GM06990 (cell line): ENCODE results near the gene SNX5.
"Not testable (repeated sequence)": the region's sequence is repeated elsewhere in the genome, so short reads cannot be mapped to it uniquely, and the experiment has no call there.

Source experiments
- DNase-seq: peaks from one replicate; pipeline ENCODE4 v3.0.0-alpha.2; 2011; ENCODE audit not compliant: insufficient read length; ENCODE audit errors: extremely low read depth
- H3K27me3 ChIP-seq: replicated peaks from 2 replicates; pipeline ENCODE4 v1.6.0; 2011; ENCODE audit warnings: low read length; ENCODE audit not compliant: control insufficient read depth, insufficient read depth
- H3K36me3 ChIP-seq: 2 replicates; pipeline ENCODE4 v1.5.1; 2011; ENCODE audit warnings: low read length; ENCODE audit not compliant: control insufficient read depth, insufficient read depth
- H3K4me3 ChIP-seq: replicated peaks from 2 replicates; pipeline ENCODE4 v1.5.1; 2011; ENCODE audit warnings: low read depth, mild to moderate bottlenecking, control low read depth, low read length
- CTCF ChIP-seq: IDR thresholded peaks from 2 replicates; pipeline ENCODE4 v1.5.1; 2011; ENCODE audit warnings: low read length, control low read depth, mild to moderate bottlenecking, inconsistent platforms; ENCODE audit not compliant: insufficient read depth, poor library complexity, severe bottlenecking

Gene SNX5

GRCh38 chr20:17961587-17961940 is 7.0 kb downstream of the SNX5 start:
- TF ChIP-seq CTCF = no peak
- Histone ChIP-seq H3K36me3 (peaks cover 8% of the 10 kb centered on the region), H3K27me3 (no peaks in the 10 kb centered on the region), H3K4me3 (peak overlapping the region; percentile 6; the same call in 1 of the 2 replicates)
- DNase-seq = no peak

GRCh38 chr20:17960927-17961586 is 7.5 kb downstream of the SNX5 start:
- DNase-seq = no peak
- Histone ChIP-seq H3K27me3 (no peaks in the 10 kb centered on the region), H3K4me3 (peak overlapping the region; percentile 41), H3K36me3 (peaks cover 11% of the 10 kb centered on the region)
- TF ChIP-seq CTCF = no peak

- H3K4me3 ChIP-seq, DNase-seq, H3K27me3 ChIP-seq: not testable (repeated sequence)
- H3K36me3 ChIP-seq = peaks cover 13% of the 10 kb centered on the region
Observed at GRCh38 chr20:17960400-17960885, 8.2 kb downstream of the SNX5 start.

- Histone ChIP-seq H3K36me3 (peaks cover 17% of the 10 kb centered on the region), H3K27me3 (no peaks in the 10 kb centered on the region), H3K4me3 (peak overlapping the region; percentile 5; the same call in 1 of the 2 replicates)
- no peak for DNase-seq
- TF ChIP-seq CTCF = no peak
Observed at GRCh38 chr20:17959257-17959627, 9.4 kb downstream of the SNX5 start.

GRCh38 chr20:17958373-17959256 is 10.0 kb downstream of the SNX5 start:
- H3K4me3 ChIP-seq = peak overlapping the region; percentile 5
- H3K27me3 ChIP-seq = no peaks in the 10 kb centered on the region
- no peak for TF ChIP-seq CTCF
- peaks cover 24% of the 10 kb centered on the region for H3K36me3 ChIP-seq
- no peak for DNase-seq

- no peak for TF ChIP-seq CTCF
- DNase-seq = no peak
- H3K36me3 ChIP-seq = peaks cover 19% of the 10 kb centered on the region
- no peak overlapping the region for H3K4me3 ChIP-seq
- no peaks in the 10 kb centered on the region for H3K27me3 ChIP-seq
Observed at GRCh38 chr20:17957505-17958363, 10.9 kb downstream of the SNX5 start.
